HG03159 (cell line): ENCODE data around the gene EED.
A peak's percentile ranks its signal among the peaks of the same experiment; 100 is the strongest.

Experiments used
- ATAC-seq: cut with Tn5 transposase; IDR thresholded peaks from one replicate; pipeline ENCODE4 v1.9.1; 2021; ENCODE audit warnings: mild to moderate bottlenecking, moderate library complexity; ENCODE audit not compliant: unreplicated experiment

EED gene

GRCh38 chr11:86246293-86246675 is 1.7 kb downstream of the EED start:
- no peak for ATAC-seq

GRCh38 chr11:86247608-86248007 is 3.1 kb downstream of the EED start:
- ATAC-seq = no peak

- no peak for ATAC-seq
Measured at GRCh38 chr11:86248609-86249008, 4.1 kb downstream of the EED start.

- no peak for ATAC-seq
Measured at GRCh38 chr11:86249307-86250098, 5.0 kb downstream of the EED start.

GRCh38 chr11:86251345-86251744 is 6.8 kb downstream of the EED start:
- no peak for ATAC-seq

GRCh38 chr11:86255896-86256295 is 11.3 kb downstream of the EED start:
- ATAC-seq = peak; percentile 80

GRCh38 chr11:86256608-86257007 is 12.1 kb downstream of the EED start:
- no peak for ATAC-seq

- ATAC-seq = no peak
Measured at GRCh38 chr11:86257446-86257845, 12.9 kb downstream of the EED start.

GRCh38 chr11:86259730-86260129 is 15.2 kb downstream of the EED start:
- no peak for ATAC-seq

GRCh38 chr11:86261328-86261727 is 16.8 kb downstream of the EED start:
- ATAC-seq = no peak

GRCh38 chr11:86262387-86262786 is 17.8 kb downstream of the EED start:
- ATAC-seq = no peak

GRCh38 chr11:86264649-86265048 is 20.1 kb downstream of the EED start:
- no peak for ATAC-seq

- no peak for ATAC-seq
Measured at GRCh38 chr11:86265194-86265593, 20.6 kb downstream of the EED start.

- no peak for ATAC-seq
Measured at GRCh38 chr11:86269645-86270044, 25.1 kb downstream of the EED start.

GRCh38 chr11:86274503-86274902 is 29.9 kb downstream of the EED start:
- ATAC-seq = no peak

GRCh38 chr11:86274999-86275398 is 30.4 kb downstream of the EED start:
- no peak for ATAC-seq

GRCh38 chr11:86275493-86276370 is 31.2 kb downstream of the EED start:
- no peak for ATAC-seq

- ATAC-seq = no peak
Measured at GRCh38 chr11:86277741-86278140, 33.2 kb downstream of the EED start.

GRCh38 chr11:86278226-86278625 is 33.7 kb downstream of the EED start:
- ATAC-seq = no peak

GRCh38 chr11:86279747-86280146 is 35.2 kb downstream of the EED start:
- ATAC-seq = no peak

GRCh38 chr11:86287468-86287796 is 42.9 kb downstream of the EED start:
- no peak for ATAC-seq

- ATAC-seq = no peak
Measured at GRCh38 chr11:86288776-86289507, 44.4 kb downstream of the EED start.
